Ovary (tissue), 9 donors: Measurements from ENCODE around the gene DNAJC1. TPM values are rescaled to one million over a fixed set of nuclear protein-coding genes. Genes with fewer than 3 reads are reported as not detected.
"Not testable (repeated sequence)": the region's sequence is repeated elsewhere in the genome, so short reads cannot be mapped to it uniquely, and the experiment has no call there.

ENCODE experiments used
- DNase-seq, 5 donors: peaks; one replicate each; pipeline ENCODE4 v3.0.0-alpha.2; 2019 to 2020
- H3K27ac ChIP-seq, 2 donors: fragments of 200-600 bp; one replicate each; pipeline versions ENCODE4 v1.5.1 to v1.8.0; 2019 to 2022
- H3K27me3 ChIP-seq: fragments of 200-600 bp; one replicate; pipeline ENCODE4 v1.8.0; 2022
- H3K36me3 ChIP-seq: fragments of 200-600 bp; sonication (generic); one replicate; pipeline ENCODE4 v1.5.1; 2019
- H3K4me1 ChIP-seq: one replicate; pipeline ENCODE4 v1.8.1; 2013; ENCODE audit warnings: mild to moderate bottlenecking, moderate library complexity; ENCODE audit not compliant: insufficient read depth
- H3K4me3 ChIP-seq: fragments of 200-600 bp; sonication (generic); one replicate; pipeline ENCODE4 v1.5.1; 2017
- H3K9me3 ChIP-seq, 2 donors: fragments of 200-600 bp in 1 of 2; sonication (generic) in 1 of 2; one replicate each; pipeline versions ENCODE4 v1.5.1 to v1.8.1; 2013 to 2019; ENCODE audit warnings: mild to moderate bottlenecking in 1 of 2, moderate library complexity in 1 of 2
- EP300 ChIP-seq: sonication (generic); formaldehyde crosslinking; IDR thresholded peaks from one replicate; pipeline ENCODE4 v1.6.1; 2017; ENCODE audit warnings: antibody characterized with exemption
- POLR2A ChIP-seq: fragments of 450-650 bp; IDR thresholded peaks from one replicate; pipeline ENCODE4 v1.6.1; 2017; ENCODE audit warnings: antibody characterized with exemption, mild to moderate bottlenecking, moderate library complexity
- WGBS, 3 donors: extraction: QIAGEN DNeasy Blood & Tissue Kit in 1 of 3; methylation state at CpG; one replicate each; pipeline versions ENCODE4 v1.1.5 to v1.1.7; 2013 to 2017; 5-methylcytosine and 5-hydroxymethylcytosine counted together
- intact Hi-C, 4 donors: fragments of 100-400 bp; cut with DNase I; formaldehyde crosslinking; loops; one replicate each; pipeline versions ENCODE4 v1.11.0 to v1.15.1; 2022 to 2023
- polyA plus RNA-seq, 2 donors: library from polyadenylated mRNA; stranded (reverse); fragments of 200-250 nt in 1 of 2; fragments of 350-450 nt in 1 of 2; fragmentation: Illumina TruSeq in 1 of 2; extraction: RNeasy Lipid Tissue Mini Kit (QIAGEN cat#74804) in 1 of 2; gene quantifications; one replicate each; pipeline ENCODE4 v1.2.3, GENCODE V29; 2013 to 2014
- total RNA-seq, 7 donors: library from RNA; depleted of rRNA in 2 of 7; stranded (reverse); fragments of >200 nt in 2 of 7; fragmentation: NEBNext Ultra II Directional in 3 of 7; extraction: Animal tissue kit (Norgen Biotek cat#: 25700) in 3 of 7; gene quantifications; one replicate each; pipeline versions ENCODE4 v1.1.0 to v1.2.4, GENCODE V29; 2016 to 2023
- TF ChIP-seq, protein P1 (sequence below), 3 donors: fragments of 450-650 bp in 2 of 3; fragments of 200-600 bp in 1 of 3; IDR thresholded peaks; one replicate each; pipeline versions ENCODE4 v1.5.1 to v1.8.0; 2016 to 2022; ENCODE audit warnings: antibody characterized with exemption in 3 of 3, mild to moderate bottlenecking in 1 of 3
- donor health status: DM: no; HTN: no; CAD: no; lungs with moderate emphysema.
- donor health status: DM: no; HTN: no; CAD: no.
- donor health status: Bipolar disorder and iron deficiency.
- donor health status: DM: yes; HTN: yes; CAD: no.
- donor health status: DM: no; HTN: no; CAD: no.
- donor health status: DM: yes; HTN: yes; CAD: no.

The DNAJC1 gene
- total and polyA plus RNA-seq, 9 donors: 18.8 to 62.7 (median 21.0) TPM

DNA sequence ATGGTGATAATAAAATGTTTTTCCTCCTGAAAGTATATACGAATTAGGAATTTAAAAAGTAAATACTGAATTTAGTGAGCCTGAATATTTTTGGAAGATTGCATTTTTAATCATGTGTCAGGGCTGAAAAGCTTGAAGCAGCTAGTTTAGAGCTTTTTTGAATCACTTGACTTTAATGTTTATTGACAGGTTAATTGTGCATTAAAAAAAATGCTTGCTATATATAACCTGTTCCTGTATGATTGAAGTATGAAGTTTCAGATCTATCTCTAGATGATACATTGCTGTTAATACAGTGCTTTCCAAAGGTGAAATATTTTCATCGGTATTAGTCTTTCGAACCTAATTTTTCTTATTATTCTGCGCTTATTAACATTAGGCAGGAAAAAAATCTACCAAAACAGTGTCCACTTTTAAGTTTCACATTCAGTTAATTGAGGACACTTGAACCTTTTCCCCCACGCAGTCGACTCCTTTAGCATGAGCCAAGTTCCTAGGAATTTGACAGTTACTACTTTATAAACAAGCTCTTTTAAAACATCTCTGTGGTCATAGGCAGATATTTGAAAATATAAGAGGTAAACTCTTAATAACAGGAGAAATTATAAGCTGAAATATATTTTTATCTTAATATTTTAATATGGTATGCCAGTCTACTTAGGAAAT is 282.4 kb downstream of the DNAJC1 start:
- Histone ChIP-seq H3K36me3 (no peaks in the 10 kb centered on the region), H3K27me3 (no peaks in the 10 kb centered on the region), H3K4me1 (peaks cover 2% of the 10 kb centered on the region), H3K9me3 (no peaks in the 10 kb centered on the region), H3K27ac (no peak overlapping the region), H3K4me3 (no peak overlapping the region)
- no peak for DNase-seq
- WGBS, 3 donors: 57 to 60% (median 58%) methylated on average over 6 of the region's 6 CpGs
- intact Hi-C loops: no loop called here
- TF ChIP-seq, protein P1, sequence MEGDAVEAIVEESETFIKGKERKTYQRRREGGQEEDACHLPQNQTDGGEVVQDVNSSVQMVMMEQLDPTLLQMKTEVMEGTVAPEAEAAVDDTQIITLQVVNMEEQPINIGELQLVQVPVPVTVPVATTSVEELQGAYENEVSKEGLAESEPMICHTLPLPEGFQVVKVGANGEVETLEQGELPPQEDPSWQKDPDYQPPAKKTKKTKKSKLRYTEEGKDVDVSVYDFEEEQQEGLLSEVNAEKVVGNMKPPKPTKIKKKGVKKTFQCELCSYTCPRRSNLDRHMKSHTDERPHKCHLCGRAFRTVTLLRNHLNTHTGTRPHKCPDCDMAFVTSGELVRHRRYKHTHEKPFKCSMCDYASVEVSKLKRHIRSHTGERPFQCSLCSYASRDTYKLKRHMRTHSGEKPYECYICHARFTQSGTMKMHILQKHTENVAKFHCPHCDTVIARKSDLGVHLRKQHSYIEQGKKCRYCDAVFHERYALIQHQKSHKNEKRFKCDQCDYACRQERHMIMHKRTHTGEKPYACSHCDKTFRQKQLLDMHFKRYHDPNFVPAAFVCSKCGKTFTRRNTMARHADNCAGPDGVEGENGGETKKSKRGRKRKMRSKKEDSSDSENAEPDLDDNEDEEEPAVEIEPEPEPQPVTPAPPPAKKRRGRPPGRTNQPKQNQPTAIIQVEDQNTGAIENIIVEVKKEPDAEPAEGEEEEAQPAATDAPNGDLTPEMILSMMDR (IDR thresholded peaks at IDR 0.05): no peak
- TF ChIP-seq POLR2A: no peak
- TF ChIP-seq EP300: no peak

- WGBS, 3 donors: 94 to 95% (median 94%) methylated on average over 3 of the region's 3 CpGs
These were observed 283.4 kb downstream of the DNAJC1 start for GRCh38 chr10:21720090-21720489.

GRCh38 chr10:21719502-21719901 is 284.0 kb downstream of the DNAJC1 start:
- no peak for DNase-seq
- Histone ChIP-seq H3K4me3 (no peak overlapping the region), H3K36me3 (no peaks in the 10 kb centered on the region), H3K27ac (no peak overlapping the region), H3K4me1 (peaks cover 1% of the 10 kb centered on the region), H3K27me3 (no peaks in the 10 kb centered on the region), H3K9me3 (no peaks in the 10 kb centered on the region)
- intact Hi-C loops: loop anchor here in 1 of 4 donors (10.0 kb wide), 1 partner anchor 165 kb away; no protein-coding TSS in a partner anchor
- TF ChIP-seq, protein P1 (IDR thresholded peaks at IDR 0.05): no peak
- TF ChIP-seq POLR2A (no peak), EP300 (no peak)
- WGBS, 3 donors: 39 to 61% (median 53%) methylated on average over 1 of the region's 1 CpG

More at GRCh38 chr10:21720090-21720489, 283.4 kb downstream of the DNAJC1 start:
- TF ChIP-seq EP300 (no peak), POLR2A (no peak)
- TF ChIP-seq, protein P1 (IDR thresholded peaks at IDR 0.05): no peak
- intact Hi-C loops: no loop called here
- DNase-seq: no peak
- Histone ChIP-seq H3K4me3 (no peak overlapping the region), H3K27me3 (no peaks in the 10 kb centered on the region), H3K9me3 (no peaks in the 10 kb centered on the region), H3K27ac (no peak overlapping the region), H3K4me1 (peaks cover 1% of the 10 kb centered on the region), H3K36me3 (no peaks in the 10 kb centered on the region)

- WGBS, 3 donors: 98 to 100% (median 99%) methylated on average over 3 of the region's 3 CpGs
- not testable (repeated sequence) for H3K36me3 ChIP-seq, H3K27me3 ChIP-seq, H3K9me3 ChIP-seq, DNase-seq, H3K4me3 ChIP-seq, H3K27ac ChIP-seq, H3K4me1 ChIP-seq
- intact Hi-C loops: loop anchor here in 1 of 4 donors (10.0 kb wide), 1 partner anchor 163 kb away; no protein-coding TSS in a partner anchor
These were observed 286.0 kb downstream of the DNAJC1 start for GRCh38 chr10:21717437-21718054.
